Stomach (tissue), 9 donors: ENCODE results near the gene ATP5MC2. TPM values are rescaled to one million over a fixed set of nuclear protein-coding genes. Genes with fewer than 3 reads are reported as not detected.

Experiments used
- DNase-seq, 2 donors: peaks; one replicate each; pipeline versions ENCODE4 v3.0.0 to v3.0.0-alpha.2; 2013 to 2019
- H3K27ac ChIP-seq, 5 donors: fragments of 200-600 bp in 4 of 5; sonication (generic) in 4 of 5; one replicate each; pipeline ENCODE4 v1.5.1; 2013 to 2019; ENCODE audit warnings: mild to moderate bottlenecking in 1 of 5, moderate library complexity in 1 of 5
- H3K27me3 ChIP-seq, 3 donors: fragments of 200-600 bp; sonication (generic); one replicate each; pipeline ENCODE4 v1.5.1; 2017 to 2019; ENCODE audit warnings: mixed run types in 1 of 3
- H3K36me3 ChIP-seq, 4 donors: fragments of 200-600 bp; sonication (generic); 1 replicate in 3 of 4; 2 replicates in 1 of 4; pipeline ENCODE4 v1.5.1; 2016 to 2019
- H3K4me1 ChIP-seq, 4 donors: fragments of 200-600 bp; sonication (generic); one replicate each; pipeline ENCODE4 v1.5.1; 2016 to 2019
- H3K4me3 ChIP-seq, 4 donors: fragments of 200-600 bp; sonication (generic) in 3 of 4; one replicate each; pipeline ENCODE4 v1.5.1; 2016 to 2019; ENCODE audit warnings: mild to moderate bottlenecking in 1 of 4
- H3K9me3 ChIP-seq, 4 donors: fragments of 200-600 bp; sonication (generic); one replicate each; pipeline ENCODE4 v1.5.1; 2016 to 2019
- CTCF ChIP-seq, 7 experiments: fragments of 450-650 bp in 4 of 7; fragments of 200-600 bp in 3 of 7; sonication (generic) in 3 of 7; IDR thresholded peaks; one replicate each; pipeline ENCODE4 v1.5.1; 2016 to 2019; ENCODE audit warnings: antibody characterized with exemption in 7 of 7, control low read depth in 2 of 7, mild to moderate bottlenecking in 1 of 7
- EP300 ChIP-seq: sonication (generic); formaldehyde crosslinking; IDR thresholded peaks from one replicate; pipeline ENCODE4 v1.6.1; 2017; ENCODE audit warnings: antibody characterized with exemption
- POLR2A ChIP-seq, 4 donors: fragments of 450-650 bp; IDR thresholded peaks; one replicate each; pipeline ENCODE4 v1.6.1; 2016; ENCODE audit warnings: antibody characterized with exemption in 4 of 4, control low read depth in 2 of 4, mild to moderate bottlenecking in 1 of 4, moderate library complexity in 1 of 4
- POLR2AphosphoS5 ChIP-seq, 3 donors: sonication (generic); formaldehyde crosslinking; IDR thresholded peaks; one replicate each; pipeline ENCODE4 v1.6.1; 2016; ENCODE audit warnings: antibody characterized with exemption in 3 of 3
- WGBS, 5 donors: extraction: QIAGEN DNeasy Blood & Tissue Kit in 3 of 5; methylation state at CpG; one replicate each; pipeline versions ENCODE4 v1.1.5 to v1.1.7; 2013 to 2018; 5-methylcytosine and 5-hydroxymethylcytosine counted together
- intact Hi-C: fragments of 100-400 bp; cut with DNase I; formaldehyde crosslinking; loops from one replicate; pipeline ENCODE4 v1.15.1; 2023; ENCODE audit warnings: low total_unique reads
- polyA plus RNA-seq, 3 donors: library from polyadenylated mRNA; stranded (reverse); fragments of 200-250 nt; gene quantifications; one replicate each; pipeline ENCODE4 v1.2.3, GENCODE V29; 2013
- total RNA-seq, 5 donors: library from RNA; depleted of rRNA; stranded (reverse); fragments of >200 nt; gene quantifications; one replicate each; pipeline versions ENCODE4 v1.1.0 to v1.2.3, GENCODE V29; 2014 to 2016
- donor health status: healthy with polysubstance abuse.
- donor health status: Bipolar disorder and iron deficiency.
- donor health status: healthy.

Gene ATP5MC2
- total and polyA plus RNA-seq, 8 donors, result 75.0 to 864 (median 254) TPM

- DNase-seq, result peak in 1 of 2 donors; percentile 65
- H3K27me3 ChIP-seq, result peaks cover 0 to 4% (median 0%) of the 10 kb centered on the region in 3 donors
- H3K4me3 ChIP-seq, result peak overlapping the region; percentile 56 to 81 (median 61)
- WGBS, 5 donors, result 13 to 21% (median 15%) methylated on average over 45 to 51 of the region's 51 CpGs
- TF ChIP-seq POLR2AphosphoS5 (IDR thresholded peaks at IDR 0.05) (no peak), EP300 (no peak), POLR2A (IDR thresholded peaks at IDR 0.05) (no peak), CTCF (IDR thresholded peaks at IDR 0.05) (no peak)
- H3K9me3 ChIP-seq, result no peaks in the 10 kb centered on the region
- intact Hi-C loops, result loop anchor here (5.0 to 10.0 kb wide), 2 partner anchors 62 to 130 kb away; no protein-coding TSS in a partner anchor
- peaks cover 16 to 48% (median 37%) of the 10 kb centered on the region in 4 donors for H3K4me1 ChIP-seq
- peaks cover 2 to 19% (median 13%) of the 10 kb centered on the region in 4 donors for H3K36me3 ChIP-seq
- peak overlapping the region; percentile 70 to 94 (median 86) for H3K27ac ChIP-seq
These were observed 1.3 kb upstream of the ATP5MC2 start for GRCh38 chr12:53677016-53677799.

GRCh38 chr12:53676656-53677015 lies 753 bp upstream of the ATP5MC2 start:
- Histone ChIP-seq H3K36me3 (peaks cover 8 to 25% (median 19%) of the 10 kb centered on the region in 4 donors), H3K27me3 (peaks cover 0 to 4% (median 0%) of the 10 kb centered on the region in 3 donors), H3K4me3 (peak overlapping the region; percentile 56 to 81 (median 61)), H3K27ac (peak overlapping the region; percentile 70 to 94 (median 86)), H3K9me3 (no peaks in the 10 kb centered on the region), H3K4me1 (peaks cover 16 to 54% (median 40%) of the 10 kb centered on the region in 4 donors)
- WGBS, 5 donors, result 2 to 13% (median 5%) methylated on average over 14 to 15 of the region's 15 CpGs
- peak; percentile 28 to 80 for DNase-seq
- TF ChIP-seq POLR2AphosphoS5 (IDR thresholded peaks at IDR 0.05), result no peak
- intact Hi-C loops, result loop anchor here (5.0 to 10.0 kb wide), 2 partner anchors 62 to 129 kb away; no protein-coding TSS in a partner anchor

- H3K27me3 ChIP-seq, result peaks cover 0 to 4% (median 0%) of the 10 kb centered on the region in 3 donors
- intact Hi-C loops, result loop anchor here (5.0 to 10.0 kb wide), 2 partner anchors 60 to 128 kb away; no protein-coding TSS in a partner anchor
- peak in 1 of 2 donors; percentile 15 for DNase-seq
- 19 to 35% (median 23%) methylated on average over 8 of the region's 8 CpGs for WGBS, 5 donors
- H3K4me3 ChIP-seq, result peak overlapping the region; percentile 56 to 81 (median 61)
- peaks cover 21 to 40% (median 34%) of the 10 kb centered on the region in 4 donors for H3K36me3 ChIP-seq
- peaks cover 16 to 69% (median 48%) of the 10 kb centered on the region in 4 donors for H3K4me1 ChIP-seq
- peak overlapping the region; percentile 83 to 94 (median 87) for H3K27ac ChIP-seq
- H3K9me3 ChIP-seq, result no peaks in the 10 kb centered on the region
- TF ChIP-seq POLR2A (IDR thresholded peaks at IDR 0.05) (no peak), CTCF (IDR thresholded peaks at IDR 0.05) (no peak), EP300 (no peak)
These were observed 744 bp downstream of the ATP5MC2 start for GRCh38 chr12:53674977-53675700.

GRCh38 chr12:53670971-53671370 lies 4.9 kb downstream of the ATP5MC2 start:
- H3K4me1 ChIP-seq, result peaks cover 0 to 57% (median 37%) of the 10 kb centered on the region in 4 donors
- no peaks in the 10 kb centered on the region for H3K27me3 ChIP-seq
- H3K4me3 ChIP-seq, result no peak overlapping the region
- H3K36me3 ChIP-seq, result peaks cover 50 to 81% (median 76%) of the 10 kb centered on the region in 4 donors
- no peak for DNase-seq
- peak overlapping the region in 2 of 5 donors; percentile 18 to 50 for H3K27ac ChIP-seq
- no peak for TF ChIP-seq POLR2AphosphoS5 (IDR thresholded peaks at IDR 0.05)
- no peak for TF ChIP-seq EP300
- TF ChIP-seq POLR2A (IDR thresholded peaks at IDR 0.05), result no peak
- TF ChIP-seq CTCF (IDR thresholded peaks at IDR 0.05), result no peak
- no peaks in the 10 kb centered on the region for H3K9me3 ChIP-seq
- intact Hi-C loops, result loop anchor here (10.0 kb wide), 1 partner anchor 56 kb away; no protein-coding TSS in a partner anchor
